Measurements from ENCODE around the gene ARHGAP44.

- TF ChIP-seq POLR2A (IDR thresholded peaks at IDR 0.05; ENCODE audit: low read depth, low read length) (no peak), TAF1 (IDR thresholded peaks at IDR 0.05; ENCODE audit: borderline replicate concordance, low read depth, low read length) (no peak), POLR2AphosphoS5 (IDR thresholded peaks at IDR 0.05; ENCODE audit: low read depth, low read length) (no peak)
These were observed 24.4 kb downstream of the ARHGAP44 start for GRCh38 chr17:12813664-12814063.
